ENCODE data around the gene GPC2.
"Not testable (repeated sequence)": the region's sequence is repeated elsewhere in the genome, so short reads cannot be mapped to it uniquely, and the experiment has no call there.

The GPC2 gene, protein sequence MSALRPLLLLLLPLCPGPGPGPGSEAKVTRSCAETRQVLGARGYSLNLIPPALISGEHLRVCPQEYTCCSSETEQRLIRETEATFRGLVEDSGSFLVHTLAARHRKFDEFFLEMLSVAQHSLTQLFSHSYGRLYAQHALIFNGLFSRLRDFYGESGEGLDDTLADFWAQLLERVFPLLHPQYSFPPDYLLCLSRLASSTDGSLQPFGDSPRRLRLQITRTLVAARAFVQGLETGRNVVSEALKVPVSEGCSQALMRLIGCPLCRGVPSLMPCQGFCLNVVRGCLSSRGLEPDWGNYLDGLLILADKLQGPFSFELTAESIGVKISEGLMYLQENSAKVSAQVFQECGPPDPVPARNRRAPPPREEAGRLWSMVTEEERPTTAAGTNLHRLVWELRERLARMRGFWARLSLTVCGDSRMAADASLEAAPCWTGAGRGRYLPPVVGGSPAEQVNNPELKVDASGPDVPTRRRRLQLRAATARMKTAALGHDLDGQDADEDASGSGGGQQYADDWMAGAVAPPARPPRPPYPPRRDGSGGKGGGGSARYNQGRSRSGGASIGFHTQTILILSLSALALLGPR

DNA sequence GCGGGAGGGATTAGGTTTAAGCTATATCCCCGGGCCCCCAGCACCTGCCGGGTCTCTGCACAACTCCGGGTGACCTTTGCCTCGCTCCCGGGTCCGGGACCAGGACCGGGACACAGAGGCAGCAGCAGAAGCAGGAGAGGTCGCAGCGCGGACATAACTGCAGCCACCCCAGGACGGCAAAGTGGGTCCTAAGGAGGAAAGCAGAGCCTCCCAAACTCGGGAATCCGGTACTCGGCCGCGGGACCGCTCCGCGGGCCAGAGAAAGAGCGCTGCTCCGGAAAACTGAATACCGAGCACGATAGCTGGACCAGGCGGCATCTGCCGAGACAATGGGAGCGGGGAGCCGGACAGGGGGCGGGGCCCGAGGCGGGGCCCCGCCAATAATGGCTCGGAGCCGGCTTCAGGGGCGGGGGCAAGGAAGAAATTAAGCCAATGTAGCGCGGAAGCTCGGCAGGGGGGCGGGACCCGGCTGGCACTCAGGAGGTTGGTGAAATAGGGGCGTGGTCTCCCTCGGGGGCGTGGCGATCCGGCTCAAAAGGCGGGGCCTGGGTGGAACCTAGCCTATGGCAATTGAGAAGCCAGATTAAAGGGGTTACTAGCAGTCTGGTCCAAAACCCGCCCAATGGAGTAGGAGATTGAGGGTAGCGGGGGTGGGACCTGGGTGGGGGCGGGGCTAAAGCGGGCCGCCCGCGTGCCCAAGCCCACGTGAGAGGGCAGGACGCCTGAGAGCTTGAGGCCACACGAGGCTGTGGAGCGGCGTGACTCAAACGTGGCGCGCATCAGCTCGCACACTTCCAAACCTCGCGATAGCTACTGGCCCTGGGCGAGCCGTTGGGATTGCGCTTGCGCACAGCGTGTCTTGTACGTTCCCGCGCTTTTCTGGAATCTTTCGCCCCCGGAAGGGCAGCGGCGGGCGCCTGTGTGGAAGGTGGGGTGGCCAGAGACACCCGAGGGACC lies at the start of gene GPC2, which contains the start of gene STAG3:
Gene GPC2, minus strand, starts transcription at position 337 of the 957 bp plus-strand sequence. Its CDS starts 182 bp downstream, at position 155.
Gene STAG3, plus strand, starts transcription at position 874 of the 957 bp plus-strand sequence. CDS start 2,639 bp downstream, outside the sequence.
- peak within 1 kb of the TSS; percentile 48 for H3K27ac ChIP-seq
- TF ChIP-seq, protein P1, sequence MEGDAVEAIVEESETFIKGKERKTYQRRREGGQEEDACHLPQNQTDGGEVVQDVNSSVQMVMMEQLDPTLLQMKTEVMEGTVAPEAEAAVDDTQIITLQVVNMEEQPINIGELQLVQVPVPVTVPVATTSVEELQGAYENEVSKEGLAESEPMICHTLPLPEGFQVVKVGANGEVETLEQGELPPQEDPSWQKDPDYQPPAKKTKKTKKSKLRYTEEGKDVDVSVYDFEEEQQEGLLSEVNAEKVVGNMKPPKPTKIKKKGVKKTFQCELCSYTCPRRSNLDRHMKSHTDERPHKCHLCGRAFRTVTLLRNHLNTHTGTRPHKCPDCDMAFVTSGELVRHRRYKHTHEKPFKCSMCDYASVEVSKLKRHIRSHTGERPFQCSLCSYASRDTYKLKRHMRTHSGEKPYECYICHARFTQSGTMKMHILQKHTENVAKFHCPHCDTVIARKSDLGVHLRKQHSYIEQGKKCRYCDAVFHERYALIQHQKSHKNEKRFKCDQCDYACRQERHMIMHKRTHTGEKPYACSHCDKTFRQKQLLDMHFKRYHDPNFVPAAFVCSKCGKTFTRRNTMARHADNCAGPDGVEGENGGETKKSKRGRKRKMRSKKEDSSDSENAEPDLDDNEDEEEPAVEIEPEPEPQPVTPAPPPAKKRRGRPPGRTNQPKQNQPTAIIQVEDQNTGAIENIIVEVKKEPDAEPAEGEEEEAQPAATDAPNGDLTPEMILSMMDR (conservative IDR thresholded peaks at IDR 0.05) = no peak

DNA sequence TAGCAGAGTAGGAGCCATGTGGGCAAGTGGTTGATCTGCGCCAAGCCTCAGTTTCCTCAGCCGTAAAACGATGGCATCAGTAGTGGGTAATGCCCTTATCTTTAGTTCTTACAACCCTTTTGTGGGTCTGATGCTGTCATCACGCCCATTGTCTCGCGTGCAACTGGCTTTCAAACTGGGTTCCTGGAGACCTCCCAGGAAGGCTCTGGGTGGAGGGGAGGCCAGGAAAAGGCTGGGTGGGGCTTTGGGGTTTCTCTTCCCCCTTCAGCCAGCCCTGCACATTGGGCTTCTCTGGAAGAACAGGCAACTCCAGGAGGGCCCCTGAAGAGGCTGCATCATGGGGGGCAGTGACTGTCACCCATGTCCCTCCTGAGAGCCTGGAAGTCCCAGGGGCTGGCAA lies 47.7 kb upstream of the GPC2 start:
- not testable (repeated sequence) for H3K27ac ChIP-seq

DNA sequence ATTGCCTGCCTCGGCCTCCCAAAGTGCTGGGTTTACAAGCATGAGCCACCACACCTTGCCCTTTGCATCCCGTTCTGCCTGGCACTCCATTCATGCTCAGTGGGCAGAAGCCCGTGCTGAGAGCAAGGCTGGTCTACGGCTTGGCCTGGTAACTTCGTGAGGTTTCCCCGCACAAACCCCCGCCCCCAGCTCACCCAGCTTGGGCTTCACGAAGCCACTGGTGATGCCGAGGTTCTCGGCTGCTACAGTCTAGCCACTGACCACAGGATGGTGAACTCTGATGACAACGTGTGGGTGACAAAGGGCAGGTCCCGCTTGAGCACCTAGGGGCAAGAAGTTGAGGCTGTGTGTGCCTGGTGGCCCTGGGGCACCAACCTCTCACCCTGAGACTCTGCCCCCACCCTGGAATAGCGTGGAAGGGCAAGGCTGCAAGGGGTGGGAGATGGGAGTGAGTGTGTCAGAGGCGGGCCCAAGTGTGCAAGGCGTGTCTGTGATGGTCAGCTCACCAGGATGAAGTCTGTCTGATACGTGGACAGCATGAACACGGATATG lies 46.3 kb upstream of the GPC2 start:
- not testable (repeated sequence) for H3K27ac ChIP-seq

DNA sequence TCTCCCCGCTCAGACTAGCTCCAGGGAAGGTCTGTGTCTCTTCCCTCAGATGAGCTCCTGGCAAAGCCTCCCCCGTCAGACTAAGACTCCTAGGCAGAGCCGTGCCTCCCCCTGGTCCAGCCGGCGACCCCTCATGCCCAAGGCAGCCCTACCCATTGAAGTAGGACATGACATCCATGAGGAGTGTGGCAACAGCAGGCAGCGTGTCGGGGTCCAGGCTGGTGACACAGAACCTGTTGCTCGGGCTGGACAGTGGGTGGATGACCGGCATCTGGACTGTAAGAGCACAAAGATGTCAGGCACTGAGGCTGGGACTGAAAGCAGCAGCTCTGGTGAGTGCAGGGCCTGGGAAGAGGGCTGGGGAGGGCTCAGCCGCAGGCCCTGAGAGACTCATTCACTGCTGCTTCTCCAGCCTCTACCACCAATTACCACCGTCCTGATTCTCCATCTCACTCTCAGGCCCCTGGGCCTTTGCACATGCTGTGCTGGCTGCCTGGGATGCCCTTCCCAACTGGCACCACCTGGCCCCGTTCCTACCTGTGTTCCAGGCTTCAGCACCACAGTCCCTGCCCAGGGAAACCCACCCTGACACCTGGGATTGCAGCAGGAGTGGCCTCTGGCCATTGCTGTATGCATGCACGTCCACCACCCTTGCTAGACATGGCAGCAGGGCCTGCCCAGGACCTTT lies 45.4 kb upstream of the GPC2 start:
- no peak overlapping the region for H3K27ac ChIP-seq
- TF ChIP-seq, protein P1 (conservative IDR thresholded peaks at IDR 0.05) = no peak

DNA sequence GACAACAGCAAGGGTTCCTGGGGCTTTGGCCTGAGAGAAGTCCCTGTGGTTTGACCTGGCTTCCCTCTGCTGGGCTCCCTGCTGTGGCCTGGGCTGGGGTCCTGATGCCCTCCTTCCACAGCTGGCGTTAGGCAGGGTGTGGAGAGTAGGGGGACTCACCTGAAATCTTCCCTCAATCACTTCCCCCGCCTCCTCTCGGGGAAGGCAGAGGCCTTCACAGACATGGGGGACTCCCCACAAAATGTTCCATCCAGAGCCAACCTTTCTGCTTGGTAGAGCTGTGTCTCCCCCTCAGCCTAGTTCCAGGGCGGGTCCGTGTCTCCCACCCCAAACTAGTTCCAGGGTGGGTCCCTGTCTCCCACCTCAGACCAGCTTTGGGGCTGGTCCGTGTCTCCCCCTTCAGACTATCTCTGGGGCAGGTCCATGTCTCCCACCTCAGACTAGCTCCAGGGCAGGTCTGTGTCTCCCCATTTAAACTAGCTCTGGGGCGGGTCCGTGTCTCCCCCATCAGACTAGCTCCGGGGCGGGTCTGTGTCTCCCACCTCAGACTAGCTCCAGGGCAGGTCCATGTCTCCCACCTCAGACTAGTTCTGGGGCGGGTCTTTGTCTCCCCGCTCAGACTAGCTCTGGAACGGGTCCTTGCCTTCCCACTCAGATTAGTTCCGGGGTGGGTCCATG lies 44.7 kb upstream of the GPC2 start:
- H3K27ac ChIP-seq = no peak overlapping the region
- TF ChIP-seq, protein P1 (conservative IDR thresholded peaks at IDR 0.05) = no peak

DNA sequence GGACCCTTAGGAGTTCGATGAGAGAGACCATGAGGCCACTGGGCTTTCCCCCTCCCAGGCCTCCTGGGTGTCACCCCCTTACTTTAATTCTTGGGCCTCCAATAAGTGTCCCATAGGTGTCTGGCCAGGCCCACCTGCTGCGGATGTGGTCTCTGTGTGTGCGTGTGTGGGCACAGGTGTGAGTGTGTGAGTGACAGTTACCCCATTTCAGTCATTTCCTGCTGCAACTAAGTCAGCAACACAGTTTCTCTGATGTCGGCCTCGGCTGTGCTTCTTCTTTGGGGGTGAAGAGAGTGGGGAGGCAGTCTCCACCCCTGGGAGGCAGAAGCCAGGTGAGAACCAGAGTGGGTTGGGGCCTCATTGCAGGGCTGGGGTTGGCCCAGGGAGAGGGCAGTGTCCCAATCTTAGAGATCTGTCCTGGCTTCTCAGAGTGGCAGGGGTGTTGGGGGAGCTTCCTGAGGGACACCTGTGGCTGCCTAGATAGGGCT lies 44.1 kb upstream of the GPC2 start:
- H3K27ac ChIP-seq = no peak overlapping the region
- TF ChIP-seq, protein P1 (conservative IDR thresholded peaks at IDR 0.05) = no peak

DNA sequence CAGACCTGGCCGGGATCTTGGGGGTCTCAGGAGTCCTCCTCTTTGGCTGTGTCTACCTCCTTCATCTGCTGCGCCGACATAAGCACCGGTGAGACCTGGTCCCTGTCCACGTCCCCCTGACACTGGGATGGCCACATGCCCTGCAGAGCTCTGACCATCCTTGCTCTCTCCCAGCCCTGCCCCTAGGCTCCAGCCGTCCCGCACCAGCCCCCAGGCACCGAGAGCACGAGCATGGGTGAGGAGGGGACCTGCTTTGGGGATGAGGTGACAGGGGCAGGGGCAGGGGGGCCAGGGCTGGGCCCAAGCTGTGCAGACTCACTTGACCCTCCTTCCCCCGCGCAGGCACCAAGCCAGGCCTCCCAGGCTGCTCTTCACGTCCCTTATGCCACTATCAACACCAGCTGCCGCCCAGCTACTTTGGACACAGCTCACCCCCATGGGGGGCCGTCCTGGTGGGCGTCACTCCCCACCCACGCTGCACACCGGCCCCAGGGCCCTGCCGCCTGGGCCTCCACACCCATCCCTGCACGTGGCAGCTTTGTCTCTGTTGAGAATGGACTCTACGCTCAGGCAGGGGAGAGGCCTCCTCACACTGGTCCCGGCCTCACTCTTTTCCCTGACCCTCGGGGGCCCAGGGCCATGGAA lies 43.5 kb upstream of the GPC2 start:
- no peak overlapping the region for H3K27ac ChIP-seq
- TF ChIP-seq, protein P1 (conservative IDR thresholded peaks at IDR 0.05) = no peak

DNA sequence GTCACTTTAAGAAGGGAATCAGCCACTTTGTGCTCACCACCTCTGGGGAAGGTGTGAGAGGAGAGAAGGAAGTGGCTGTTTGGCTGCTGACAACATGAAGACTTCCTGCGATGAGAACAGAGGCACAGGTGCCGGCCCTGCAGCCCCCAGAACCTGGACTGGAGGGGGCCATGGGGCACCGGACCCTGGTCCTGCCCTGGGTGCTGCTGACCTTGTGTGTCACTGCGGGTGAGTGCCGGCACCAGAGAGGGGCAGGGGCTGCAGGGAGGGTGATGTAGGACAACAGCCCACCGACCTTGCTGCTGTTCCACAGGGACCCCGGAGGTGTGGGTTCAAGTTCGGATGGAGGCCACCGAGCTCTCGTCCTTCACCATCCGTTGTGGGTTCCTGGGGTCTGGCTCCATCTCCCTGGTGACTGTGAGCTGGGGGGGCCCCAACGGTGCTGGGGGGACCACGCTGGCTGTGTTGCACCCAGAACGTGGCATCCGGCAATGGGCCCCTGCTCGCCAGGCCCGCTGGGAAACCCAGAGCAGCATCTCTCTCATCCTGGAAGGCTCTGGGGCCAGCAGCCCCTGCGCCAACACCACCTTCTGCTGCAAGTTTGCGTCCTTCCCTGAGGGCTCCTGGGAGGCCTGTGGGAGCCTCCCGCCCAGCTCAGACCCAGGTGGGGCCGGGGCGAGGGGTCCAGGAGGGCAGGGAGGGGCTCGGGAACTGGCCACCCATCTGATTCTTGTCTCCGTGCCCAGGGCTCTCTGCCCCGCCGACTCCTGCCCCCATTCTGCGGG lies 42.8 kb upstream of the GPC2 start, which contains the start of gene PVRIG:
Gene PVRIG, plus strand, starts transcription at position 149 of the 785 bp plus-strand sequence. Its CDS starts 22 bp downstream, at position 171.
- H3K27ac ChIP-seq = not testable (repeated sequence)

Measured in VCaP (cell line).